HG03575 (cell line): ENCODE results near the gene CEBPZOS.

Source experiments
- ATAC-seq: cut with Tn5 transposase; IDR thresholded peaks from one replicate; pipeline ENCODE4 v1.9.1; 2021; ENCODE audit not compliant: unreplicated experiment, insufficient number of reproducible peaks, low FRiP score; ENCODE audit errors: extremely low read depth

CEBPZOS gene

GRCh38 chr2:37226863-37227262, 30.6 kb downstream of the CEBPZOS start:
- ATAC-seq, result no peak

DNA sequence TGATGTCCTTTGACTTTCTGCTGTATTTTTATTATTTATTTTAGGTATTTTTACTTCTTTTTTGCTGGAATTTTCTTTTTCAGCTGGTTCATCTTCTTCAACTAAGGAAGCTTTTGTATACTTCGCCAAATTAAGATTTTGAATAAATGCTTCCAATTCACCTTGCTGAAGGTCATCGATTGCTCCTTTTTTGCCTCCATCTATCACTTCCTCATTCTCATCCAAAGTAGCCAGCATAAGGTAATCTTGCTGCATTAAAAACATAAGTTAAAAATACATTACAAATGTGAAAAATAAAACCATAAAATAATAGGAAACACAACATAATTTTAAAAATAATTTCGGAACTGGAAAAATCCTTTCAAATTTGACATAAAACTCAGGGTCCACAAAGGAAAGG, 32.5 kb downstream of the CEBPZOS start:
- no peak for ATAC-seq

DNA sequence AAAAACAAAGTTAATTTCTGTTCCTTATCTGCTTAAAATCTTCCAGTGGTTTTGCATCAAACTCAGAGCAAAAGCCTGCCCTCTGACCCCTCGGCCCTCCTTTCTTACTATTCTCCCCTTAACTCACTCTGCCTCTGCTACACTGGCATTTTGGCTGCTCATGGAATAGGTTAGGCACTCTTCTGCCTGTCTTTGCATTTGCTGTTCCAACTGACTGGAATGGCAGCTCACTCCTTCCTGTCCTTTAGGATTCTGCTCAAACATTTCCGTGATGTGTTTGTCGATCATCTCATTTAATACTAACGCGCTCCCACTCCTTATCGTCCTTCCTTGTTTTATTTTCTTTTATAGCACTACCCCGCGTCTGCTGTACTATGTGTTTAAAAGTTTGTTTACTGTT, 34.3 kb downstream of the CEBPZOS start:
- no peak for ATAC-seq

GRCh38 chr2:37231241-37232130, 35.2 kb downstream of the CEBPZOS start, which contains the start of the genes CEBPZ and NDUFAF7:
Gene CEBPZ, minus strand, starts transcription at chr2:37231596. Its CDS starts 29 bp downstream, at chr2:37231567.
Gene NDUFAF7, plus strand, starts transcription at chr2:37231658. Its CDS starts 48 bp downstream, at chr2:37231706.
- ATAC-seq, result peak; percentile 62

- ATAC-seq, result no peak
These were observed 36.0 kb downstream of the CEBPZOS start for GRCh38 chr2:37232131-37232933.

DNA sequence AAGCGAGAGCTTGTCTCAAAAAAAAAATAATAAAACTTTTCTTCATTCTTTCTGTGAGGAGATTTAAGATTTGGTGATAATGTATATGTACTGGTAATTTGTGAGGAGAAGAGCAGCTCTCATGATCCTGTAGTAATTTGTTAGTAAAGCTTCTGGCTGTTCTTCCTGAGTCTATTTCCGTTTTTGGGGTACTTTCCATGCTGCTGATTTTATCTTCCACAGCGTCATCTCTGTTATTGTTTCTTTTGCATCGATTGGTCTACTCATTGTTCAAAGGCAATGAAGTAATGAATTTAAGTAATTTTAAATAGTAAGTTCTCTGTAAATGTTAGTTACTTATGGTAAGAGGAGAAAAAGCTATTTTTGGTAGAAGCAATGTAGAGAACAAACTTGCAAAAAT, 47.1 kb downstream of the CEBPZOS start:
- ATAC-seq, result no peak

DNA sequence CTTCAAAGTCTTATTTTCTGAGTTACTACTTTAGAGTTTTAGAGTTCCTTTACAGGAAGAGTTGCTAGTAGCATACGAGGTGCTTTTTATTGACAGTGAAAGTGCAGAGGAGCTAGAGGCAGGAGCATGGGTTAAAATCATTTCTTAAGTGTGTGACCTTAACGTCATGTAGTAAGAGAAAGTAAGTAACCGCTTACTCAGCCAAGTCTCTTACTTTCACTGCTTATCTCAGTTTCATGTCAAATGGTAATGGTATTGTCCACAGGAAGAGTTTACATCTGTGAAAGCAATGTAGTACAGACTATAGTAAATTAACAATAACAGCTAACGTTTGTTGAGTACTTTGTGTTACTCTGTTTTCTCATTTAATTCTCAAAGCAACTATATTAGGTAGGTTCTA, 47.7 kb downstream of the CEBPZOS start:
- ATAC-seq, result peak; percentile 76

DNA sequence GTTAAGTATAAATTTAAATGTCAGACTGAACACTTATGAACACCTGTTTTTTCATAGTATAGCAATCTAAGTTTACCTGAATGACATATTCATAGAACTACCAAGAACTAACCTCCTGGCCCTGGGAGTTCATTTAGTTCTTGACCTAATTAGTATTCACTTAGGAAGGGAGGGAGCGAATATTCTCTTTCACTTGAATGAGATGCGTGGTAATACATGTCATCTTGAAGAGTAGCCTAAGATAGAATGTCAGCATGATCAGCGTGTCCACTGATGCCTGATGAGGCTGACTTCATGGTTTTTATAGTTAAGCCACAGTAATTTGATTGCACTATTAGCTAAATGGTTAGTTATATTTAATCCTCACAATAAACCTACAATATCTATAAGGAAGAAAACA, 48.5 kb downstream of the CEBPZOS start:
- ATAC-seq, result no peak

DNA sequence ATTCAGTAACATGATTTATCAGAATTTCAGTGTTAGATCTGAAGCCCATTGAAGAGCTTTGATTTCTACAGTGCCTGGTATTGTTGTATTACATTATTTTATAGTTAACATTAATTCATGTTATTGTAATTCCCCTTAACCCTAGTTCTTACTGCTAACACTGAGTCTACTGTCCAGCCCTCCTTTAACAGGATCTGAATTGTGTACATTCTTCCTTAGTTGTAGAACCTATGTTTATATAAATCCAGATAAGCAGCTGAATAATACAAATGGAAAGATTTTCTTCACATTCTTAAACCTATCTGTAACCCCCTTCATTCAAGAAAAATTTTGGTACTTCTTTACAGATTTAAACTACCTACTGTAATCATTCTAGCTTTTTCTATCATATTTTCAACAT, 49.9 kb downstream of the CEBPZOS start:
- ATAC-seq, result no peak

DNA sequence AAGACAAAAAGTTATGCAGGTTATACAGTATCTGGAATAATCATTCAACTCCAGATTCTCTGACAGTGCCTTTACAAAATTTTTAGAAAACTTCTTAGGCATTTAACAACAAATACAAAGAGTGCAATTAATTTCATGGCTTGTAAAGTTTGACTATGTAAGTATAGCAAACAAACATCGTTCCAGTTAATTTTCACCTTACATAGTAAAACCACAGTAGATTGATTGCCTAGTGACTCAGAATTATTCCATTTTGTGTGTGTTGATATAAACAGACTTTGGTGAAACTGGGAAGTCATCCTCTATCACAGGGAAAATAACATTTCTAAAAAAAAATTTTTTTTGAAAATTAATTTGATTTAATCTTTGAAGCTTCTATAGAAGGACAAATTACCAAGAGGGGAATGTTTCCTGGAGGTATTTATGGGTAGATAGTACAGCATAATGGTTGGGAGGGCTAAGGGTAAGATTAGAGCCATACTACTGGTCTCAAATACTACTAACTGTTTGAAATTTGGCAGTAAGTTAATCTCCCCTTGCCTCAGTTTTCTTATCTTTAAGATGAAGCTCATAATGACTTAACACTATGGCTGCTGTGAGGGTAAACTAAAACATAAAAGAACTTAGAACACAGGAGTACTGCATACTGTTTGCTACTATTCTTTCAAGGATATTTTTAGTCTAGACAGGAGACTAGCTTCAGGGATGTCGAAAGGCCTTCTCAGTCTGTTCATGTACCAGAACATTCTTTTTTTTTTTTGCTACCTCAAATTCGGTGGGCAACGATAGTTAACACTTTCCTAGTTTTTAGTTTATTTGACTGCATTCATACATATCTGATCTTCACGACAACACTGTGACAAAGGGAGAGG, 54.8 kb downstream of the CEBPZOS start:
- ATAC-seq, result no peak
